Measurements from ENCODE around the gene MGAT5B. TPM values are rescaled to one million over a fixed set of nuclear protein-coding genes. Genes with fewer than 3 reads are reported as not detected.

Gene MGAT5B
- total RNA-seq, 1 donor from 2014 or later, result 5.1 TPM

- TF ChIP-seq CTCF (IDR thresholded peaks at IDR 0.05; ENCODE audit: insufficient read depth, low read length, poor library complexity, severe bottlenecking), result no peak
- no peaks in the 10 kb centered on the region for H3K36me3 ChIP-seq (ENCODE audit: control insufficient read depth, insufficient read depth, low read length)
- no peak for DNase-seq (ENCODE audit: low read depth)
- H3K4me3 ChIP-seq (ENCODE audit: low read depth, low read length), result no peak overlapping the region
- peaks cover 29% of the 10 kb centered on the region for H3K27me3 ChIP-seq (ENCODE audit: control insufficient read depth, insufficient read depth, low read length)
These were observed 55.3 kb downstream of the MGAT5B start for GRCh38 chr17:76923491-76923890.

GRCh38 chr17:76924345-76925342 is 56.4 kb downstream of the MGAT5B start:
- TF ChIP-seq CTCF (IDR thresholded peaks at IDR 0.05; ENCODE audit: insufficient read depth, low read length, poor library complexity, severe bottlenecking), result no peak
- no peaks in the 10 kb centered on the region for H3K36me3 ChIP-seq (ENCODE audit: control insufficient read depth, insufficient read depth, low read length)
- no peak for DNase-seq (ENCODE audit: low read depth)
- H3K27me3 ChIP-seq (ENCODE audit: control insufficient read depth, insufficient read depth, low read length), result peaks cover 26% of the 10 kb centered on the region
- no peak overlapping the region for H3K4me3 ChIP-seq (ENCODE audit: low read depth, low read length)

GRCh38 chr17:76925441-76925891 is 57.3 kb downstream of the MGAT5B start:
- Histone ChIP-seq H3K27me3 (ENCODE audit: control insufficient read depth, insufficient read depth, low read length) (peaks cover 20% of the 10 kb centered on the region), H3K4me3 (ENCODE audit: low read depth, low read length) (no peak overlapping the region), H3K36me3 (ENCODE audit: control insufficient read depth, insufficient read depth, low read length) (no peaks in the 10 kb centered on the region)
- no peak for DNase-seq (ENCODE audit: low read depth)
- TF ChIP-seq CTCF (IDR thresholded peaks at IDR 0.05; ENCODE audit: insufficient read depth, low read length, poor library complexity, severe bottlenecking), result no peak

- DNase-seq (ENCODE audit: low read depth), result no peak
- H3K4me3 ChIP-seq (ENCODE audit: low read depth, low read length), result no peak overlapping the region
- no peaks in the 10 kb centered on the region for H3K36me3 ChIP-seq (ENCODE audit: control insufficient read depth, insufficient read depth, low read length)
These were observed 58.1 kb downstream of the MGAT5B start for GRCh38 chr17:76926237-76926866.

GRCh38 chr17:76927577-76927976 is 59.4 kb downstream of the MGAT5B start:
- DNase-seq (ENCODE audit: low read depth), result no peak
- Histone ChIP-seq H3K27me3 (ENCODE audit: control insufficient read depth, insufficient read depth, low read length) (peaks cover 12% of the 10 kb centered on the region), H3K36me3 (ENCODE audit: control insufficient read depth, insufficient read depth, low read length) (no peaks in the 10 kb centered on the region), H3K4me3 (ENCODE audit: low read depth, low read length) (no peak overlapping the region)
- no peak for TF ChIP-seq CTCF (IDR thresholded peaks at IDR 0.05; ENCODE audit: insufficient read depth, low read length, poor library complexity, severe bottlenecking)

More at GRCh38 chr17:76926237-76926866, 58.1 kb downstream of the MGAT5B start:
- no peak for TF ChIP-seq CTCF (IDR thresholded peaks at IDR 0.05; ENCODE audit: insufficient read depth, low read length, poor library complexity, severe bottlenecking)
- H3K27me3 ChIP-seq (ENCODE audit: control insufficient read depth, insufficient read depth, low read length), result peaks cover 15% of the 10 kb centered on the region

Measured in kidney epithelial cell (primary cell).